Peyer's patch (tissue), 4 donors: ENCODE data around the gene DENND11. TPM values are rescaled to one million over a fixed set of nuclear protein-coding genes. Genes with fewer than 3 reads are reported as not detected.

Source experiments
- DNase-seq, 3 donors: peaks; one replicate each; pipeline ENCODE4 v3.0.0-alpha.2; 2017 to 2019
- H3K27ac ChIP-seq, 4 donors: fragments of 200-600 bp; sonication (generic); one replicate each; pipeline ENCODE4 v1.5.1; 2016 to 2019
- H3K27me3 ChIP-seq, 2 donors: fragments of 200-600 bp; sonication (generic); one replicate each; pipeline ENCODE4 v1.5.1; 2019
- H3K36me3 ChIP-seq, 3 donors: fragments of 200-600 bp; sonication (generic); one replicate each; pipeline ENCODE4 v1.5.1; 2016 to 2019
- H3K4me1 ChIP-seq, 4 donors: fragments of 200-600 bp; sonication (generic); one replicate each; pipeline ENCODE4 v1.5.1; 2016 to 2019
- H3K4me3 ChIP-seq, 4 donors: fragments of 200-600 bp; sonication (generic); 1 replicate in 3 of 4; 2 replicates in 1 of 4; pipeline ENCODE4 v1.5.1; 2016 to 2019; ENCODE audit warnings: mild to moderate bottlenecking in 1 of 4
- H3K9me3 ChIP-seq, 4 donors: fragments of 200-600 bp; sonication (generic); one replicate each; pipeline ENCODE4 v1.5.1; 2016 to 2019; ENCODE audit warnings: mild to moderate bottlenecking in 1 of 4
- POLR2A ChIP-seq, 2 donors: fragments of 450-650 bp; IDR thresholded peaks; one replicate each; pipeline ENCODE4 v1.5.1; 2017; ENCODE audit warnings: antibody characterized with exemption in 2 of 2, mild to moderate bottlenecking in 2 of 2, moderate library complexity in 2 of 2
- total RNA-seq, 4 donors: library from RNA; depleted of rRNA; stranded (reverse); fragments of >200 nt; gene quantifications; one replicate each; pipeline ENCODE4 v1.1.0, GENCODE V29; 2016
- TF ChIP-seq, protein P1 (sequence below), 6 experiments: fragments of 450-650 bp in 4 of 6; fragments of 200-600 bp in 2 of 6; sonication (generic) in 1 of 6; IDR thresholded peaks; one replicate each; pipeline ENCODE4 v1.5.1; 2017 to 2019; ENCODE audit warnings: antibody characterized with exemption in 6 of 6, mild to moderate bottlenecking in 3 of 6, moderate library complexity in 1 of 6

The DENND11 gene
- total RNA-seq, 4 donors from 2014 or later, result 22.6 to 31.0 (median 26.4) TPM

DNA sequence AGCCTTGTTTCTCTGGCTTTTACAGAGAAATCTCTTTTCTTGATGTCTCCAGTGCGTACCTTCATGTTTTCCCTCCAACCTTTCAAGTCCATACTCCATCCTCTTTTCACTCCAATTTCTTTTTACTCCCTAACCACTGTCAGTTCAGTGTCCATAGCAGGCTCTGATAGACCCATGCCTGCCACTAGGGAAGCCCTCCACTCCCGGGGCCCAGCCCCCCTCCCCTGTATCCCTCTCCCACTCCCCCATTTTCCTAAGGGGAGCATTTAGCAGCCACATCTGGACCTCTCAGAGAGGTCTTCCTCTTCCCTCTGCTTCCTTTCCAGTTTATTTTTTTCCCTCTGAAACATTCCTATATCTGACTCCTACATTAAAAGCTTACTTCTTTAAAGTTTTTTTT lies 33.1 kb downstream of the DENND11 start:
- Histone ChIP-seq H3K27ac (no peak overlapping the region), H3K27me3 (no peaks in the 10 kb centered on the region), H3K4me3 (no peak overlapping the region), H3K9me3 (no peaks in the 10 kb centered on the region), H3K36me3 (peaks cover 0 to 35% (median 0%) of the 10 kb centered on the region in 3 donors), H3K4me1 (peaks cover 0 to 10% (median 2%) of the 10 kb centered on the region in 4 donors)
- DNase-seq, result no peak
- TF ChIP-seq, protein P1, sequence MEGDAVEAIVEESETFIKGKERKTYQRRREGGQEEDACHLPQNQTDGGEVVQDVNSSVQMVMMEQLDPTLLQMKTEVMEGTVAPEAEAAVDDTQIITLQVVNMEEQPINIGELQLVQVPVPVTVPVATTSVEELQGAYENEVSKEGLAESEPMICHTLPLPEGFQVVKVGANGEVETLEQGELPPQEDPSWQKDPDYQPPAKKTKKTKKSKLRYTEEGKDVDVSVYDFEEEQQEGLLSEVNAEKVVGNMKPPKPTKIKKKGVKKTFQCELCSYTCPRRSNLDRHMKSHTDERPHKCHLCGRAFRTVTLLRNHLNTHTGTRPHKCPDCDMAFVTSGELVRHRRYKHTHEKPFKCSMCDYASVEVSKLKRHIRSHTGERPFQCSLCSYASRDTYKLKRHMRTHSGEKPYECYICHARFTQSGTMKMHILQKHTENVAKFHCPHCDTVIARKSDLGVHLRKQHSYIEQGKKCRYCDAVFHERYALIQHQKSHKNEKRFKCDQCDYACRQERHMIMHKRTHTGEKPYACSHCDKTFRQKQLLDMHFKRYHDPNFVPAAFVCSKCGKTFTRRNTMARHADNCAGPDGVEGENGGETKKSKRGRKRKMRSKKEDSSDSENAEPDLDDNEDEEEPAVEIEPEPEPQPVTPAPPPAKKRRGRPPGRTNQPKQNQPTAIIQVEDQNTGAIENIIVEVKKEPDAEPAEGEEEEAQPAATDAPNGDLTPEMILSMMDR (IDR thresholded peaks at IDR 0.05), result no peak

DNA sequence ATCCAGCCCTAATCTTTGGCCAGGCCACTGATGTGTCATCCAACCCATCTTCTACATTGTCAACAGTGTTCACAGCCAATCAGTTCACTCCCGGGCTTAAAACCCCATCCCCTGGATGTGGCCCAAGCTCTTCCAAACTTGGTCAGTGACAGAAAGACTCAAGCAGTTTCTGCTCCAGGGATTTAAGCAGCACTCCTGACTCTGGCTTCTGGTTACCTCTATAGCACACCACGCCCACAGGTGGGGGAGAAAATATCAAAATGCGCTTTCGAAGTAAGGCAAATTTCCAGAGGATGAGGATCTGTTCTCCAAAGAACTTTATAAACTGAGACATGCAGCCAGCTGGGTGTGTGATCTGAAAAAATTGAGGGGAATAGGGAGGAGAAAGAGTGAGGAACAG lies 35.9 kb downstream of the DENND11 start:
- no peak overlapping the region for H3K27ac ChIP-seq

DNA sequence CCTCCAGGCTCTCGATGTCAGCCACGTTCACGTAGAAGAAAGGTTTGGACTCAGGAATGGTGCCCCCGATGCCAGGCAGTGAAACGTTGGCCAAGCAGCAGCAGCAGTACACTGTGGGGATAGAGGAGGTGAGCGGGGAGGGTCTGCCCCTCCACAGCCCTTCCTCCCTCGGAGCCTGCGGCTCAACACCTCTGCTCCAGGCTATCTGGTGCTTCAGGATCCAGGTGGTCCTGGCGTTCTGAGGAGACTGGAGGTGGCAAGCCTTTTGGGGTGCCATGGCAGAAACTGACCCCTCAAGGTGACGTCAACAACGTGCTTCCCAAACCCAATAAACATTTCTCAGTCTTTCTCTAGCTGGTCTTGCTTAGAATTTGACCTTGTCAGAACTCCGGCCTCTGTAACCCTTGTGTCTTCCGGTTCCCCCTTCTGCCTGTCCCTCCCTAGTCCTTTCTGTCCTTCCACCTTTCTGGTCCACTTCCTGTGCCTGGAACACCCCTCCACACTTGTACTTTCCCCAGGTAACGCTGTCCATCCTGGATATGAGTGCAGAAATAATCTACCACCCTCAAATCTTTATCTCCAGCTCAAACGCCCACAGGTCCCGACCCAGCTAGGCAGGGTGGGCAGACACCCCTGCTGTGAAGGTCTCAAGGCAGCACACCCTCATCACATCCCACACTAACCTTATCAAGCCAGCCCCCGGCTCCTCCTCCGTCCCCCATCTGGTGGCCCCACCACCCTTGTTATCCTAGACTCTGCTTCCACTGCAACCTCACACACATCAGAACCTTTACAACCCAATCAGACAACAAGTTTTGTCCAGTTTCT lies 36.5 kb downstream of the DENND11 start:
- Histone ChIP-seq H3K27ac (peak overlapping the region in 1 of 4 donors; percentile 25), H3K36me3 (peaks cover 0 to 39% (median 0%) of the 10 kb centered on the region in 3 donors), H3K27me3 (no peaks in the 10 kb centered on the region), H3K4me3 (no peak overlapping the region), H3K4me1 (peaks cover 0 to 21% (median 4%) of the 10 kb centered on the region in 4 donors), H3K9me3 (no peaks in the 10 kb centered on the region)
- no peak for TF ChIP-seq POLR2A (IDR thresholded peaks at IDR 0.05)
- TF ChIP-seq, protein P1 (IDR thresholded peaks at IDR 0.05), result no peak
- DNase-seq, result no peak

More for the DNA sequence above, 35.9 kb downstream of the DENND11 start:
- H3K4me3 ChIP-seq, result no peak overlapping the region
- H3K9me3 ChIP-seq, result no peaks in the 10 kb centered on the region
- TF ChIP-seq POLR2A (IDR thresholded peaks at IDR 0.05), result no peak
- TF ChIP-seq, protein P1 (IDR thresholded peaks at IDR 0.05), result no peak
- peaks cover 0 to 21% (median 4%) of the 10 kb centered on the region in 4 donors for H3K4me1 ChIP-seq
- peaks cover 0 to 43% (median 0%) of the 10 kb centered on the region in 3 donors for H3K36me3 ChIP-seq
- DNase-seq, result no peak
- H3K27me3 ChIP-seq, result no peaks in the 10 kb centered on the region

DNA sequence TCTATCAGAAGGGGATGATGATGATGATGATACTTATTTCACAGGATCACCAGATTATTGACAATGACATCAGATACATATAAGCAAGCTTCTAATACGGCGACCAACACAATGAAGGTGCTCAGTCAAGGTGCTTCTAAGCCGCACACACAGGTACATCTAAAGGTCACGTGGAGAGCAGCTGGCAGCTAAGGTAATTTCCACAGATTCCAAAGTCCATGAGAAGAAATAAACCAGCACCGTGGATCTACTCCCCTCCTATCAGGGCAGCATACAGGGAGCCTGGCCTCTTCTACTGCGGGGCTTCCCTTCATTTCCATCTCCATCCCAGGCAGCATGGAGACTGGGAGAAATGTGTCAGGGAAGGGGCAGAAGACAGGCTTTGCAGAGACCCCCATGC lies 37.5 kb downstream of the DENND11 start:
- H3K27ac ChIP-seq, result peak overlapping the region in 1 of 4 donors; percentile 41

DNA sequence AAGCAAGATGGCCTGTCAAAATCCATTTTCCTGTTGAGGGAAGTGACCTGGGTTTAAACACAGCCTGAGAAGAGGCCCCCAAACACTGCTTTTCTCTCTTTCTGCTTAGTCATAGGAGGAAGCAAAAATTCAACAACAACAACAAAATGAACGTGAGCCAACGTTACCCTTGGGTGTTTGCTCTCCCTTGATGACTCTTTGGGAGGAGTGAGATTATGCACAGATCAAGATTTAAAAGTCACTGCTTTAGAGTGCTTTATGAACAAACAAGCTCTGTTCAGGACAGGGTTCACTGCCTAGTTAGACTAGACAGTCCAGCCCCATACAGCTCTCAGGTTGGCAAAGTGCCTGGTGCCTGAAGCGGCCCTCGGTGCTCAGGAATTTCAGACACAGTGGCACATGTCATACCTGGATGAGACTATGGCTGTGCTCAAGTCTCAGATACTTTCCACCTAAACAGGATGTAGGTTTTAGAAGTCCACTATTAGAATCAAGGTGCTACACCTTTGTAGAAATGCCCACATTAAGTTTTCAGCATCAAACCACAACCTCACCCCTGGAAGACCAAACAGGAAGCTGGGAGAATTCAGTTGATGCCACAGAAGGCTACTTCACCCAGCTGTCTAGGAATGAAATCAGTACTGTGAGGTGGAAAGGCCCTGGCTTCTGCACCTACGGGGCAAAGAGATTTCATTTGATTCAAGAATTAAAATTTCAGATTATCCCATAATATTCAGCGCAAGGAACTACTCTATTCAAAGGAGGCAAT lies 38.7 kb downstream of the DENND11 start:
- TF ChIP-seq, protein P1 (IDR thresholded peaks at IDR 0.05), result no peak
- no peak for TF ChIP-seq POLR2A (IDR thresholded peaks at IDR 0.05)
- no peak overlapping the region for H3K4me3 ChIP-seq
- DNase-seq, result peak in 1 of 3 donors; percentile 66
- H3K36me3 ChIP-seq, result peaks cover 0 to 39% (median 0%) of the 10 kb centered on the region in 3 donors
- H3K4me1 ChIP-seq, result peaks cover 0 to 21% (median 4%) of the 10 kb centered on the region in 4 donors
- H3K9me3 ChIP-seq, result no peaks in the 10 kb centered on the region
- H3K27ac ChIP-seq, result peak overlapping the region; percentile 10 to 71 (median 22)
- no peaks in the 10 kb centered on the region for H3K27me3 ChIP-seq

More for the DNA sequence above, 37.5 kb downstream of the DENND11 start:
- DNase-seq, result peak in 1 of 3 donors; percentile 82
- TF ChIP-seq POLR2A (IDR thresholded peaks at IDR 0.05), result no peak
- TF ChIP-seq, protein P1 (IDR thresholded peaks at IDR 0.05), result no peak
- Histone ChIP-seq H3K4me1 (peaks cover 0 to 21% (median 4%) of the 10 kb centered on the region in 4 donors), H3K27me3 (no peaks in the 10 kb centered on the region), H3K9me3 (no peaks in the 10 kb centered on the region), H3K36me3 (peaks cover 0 to 39% (median 0%) of the 10 kb centered on the region in 3 donors), H3K4me3 (no peak overlapping the region)
